Measurements from ENCODE around the gene DLL1. TPM values are rescaled to one million over a fixed set of nuclear protein-coding genes. Genes with fewer than 3 reads are reported as not detected.
"Not testable (repeated sequence)": the region's sequence is repeated elsewhere in the genome, so short reads cannot be mapped to it uniquely, and the experiment has no call there.

DLL1 gene
- total RNA-seq (1 to 10 TPM; 2.9 to 5.3 (median 4.6) TPM), polyA plus RNA-seq (1 to 10 TPM; 1.5 to 1.8 (median 1.6) TPM)
- long read RNA-seq, donor 1, partial matches to known transcripts: 2 of 5 reads
- long read RNA-seq, donor 1, other reads (novel, unspliced or antisense): 2 of 5 reads
- long read RNA-seq, donor 2, partial matches to known transcripts: 5 of 7 reads
- long read RNA-seq, donor 2, other reads (novel, unspliced or antisense): 1 of 7 reads

- Histone ChIP-seq H3K27ac (peak within 1 kb of the TSS; percentile 55), H3K4me1 (peaks cover 32% of the 10 kb centered on the region), H3K36me3 (ENCODE audit: insufficient read depth in 1 of 2, low read depth in 1 of 2) (peaks cover 0 to under 1% of the 10 kb centered on the region in 2 donors), H3K27me3 (ENCODE audit: insufficient read depth in 3 of 3, low read length in 2 of 3) (peaks cover 0 to 82% (median 17%) of the 10 kb centered on the region in 3 donors), H3K4me3 (peak within 1 kb of the TSS; percentile 84), H3K9me3 (no peaks in the 10 kb centered on the region)
- intact Hi-C loops (cut with DNase I): loop anchor here (5.0 kb wide), 3 partner anchors 248 to 458 kb away; no protein-coding TSS in a partner anchor
- no peak for TF ChIP-seq CTCF (IDR thresholded peaks at IDR 0.05)
- DNase-seq (peak; percentile 57 to 75), ATAC-seq (peak; percentile 34 to 65 (median 56))
- 0% methylated on average over 61 to 83 of the region's 83 CpGs for WGBS, 3 donors
Observed at GRCh38 chr6:170290296-170291128, at the start of gene DLL1. Gene DLL1 (minus strand): TSS chr6:170291078. CDS start chr6:170290139, 939 bp downstream.

GRCh38 chr6:170335199-170335598 lies 44.3 kb upstream of the DLL1 start:
- H3K4me3 ChIP-seq; H3K27ac ChIP-seq; H3K27me3 ChIP-seq (ENCODE audit: insufficient read depth in 3 of 3, low read length in 2 of 3); DNase-seq; H3K9me3 ChIP-seq; ATAC-seq; intact Hi-C loops (cut with DNase I): not testable (repeated sequence)
- peaks cover 0 to 48% of the 10 kb centered on the region in 2 donors for H3K36me3 ChIP-seq (ENCODE audit: insufficient read depth in 1 of 2, low read depth in 1 of 2)
- 98 to 99% (median 98%) methylated on average over 3 of the region's 3 CpGs for WGBS, 3 donors
- peaks cover 11% of the 10 kb centered on the region for H3K4me1 ChIP-seq

- ATAC-seq (peak in 3 of 4 donors; percentile 62 to 70 (median 64)), DNase-seq (no peak)
- H3K27me3 ChIP-seq (ENCODE audit: insufficient read depth in 3 of 3, low read length in 2 of 3): no peaks in the 10 kb centered on the region
- 76 to 82% (median 78%) methylated on average over 8 of the region's 8 CpGs for WGBS, 3 donors
- intact Hi-C loops (cut with DNase I): no loop called here
- no peak overlapping the region for H3K4me3 ChIP-seq
- no peak overlapping the region for H3K27ac ChIP-seq
- peaks cover 6 to 93% of the 10 kb centered on the region in 2 donors for H3K36me3 ChIP-seq (ENCODE audit: insufficient read depth in 1 of 2, low read depth in 1 of 2)
- H3K4me1 ChIP-seq: peaks cover 7% of the 10 kb centered on the region
- TF ChIP-seq CTCF (IDR thresholded peaks at IDR 0.05): no peak
- no peaks in the 10 kb centered on the region for H3K9me3 ChIP-seq
Observed at GRCh38 chr6:170329321-170329720, 38.4 kb upstream of the DLL1 start.

GRCh38 chr6:170317718-170318117 lies 26.8 kb upstream of the DLL1 start:
- DNase-seq (no peak), ATAC-seq (no peak)
- Histone ChIP-seq H3K9me3 (no peaks in the 10 kb centered on the region), H3K4me1 (peaks cover 38% of the 10 kb centered on the region), H3K27ac (no peak overlapping the region), H3K36me3 (ENCODE audit: insufficient read depth in 1 of 2, low read depth in 1 of 2) (peaks cover 3 to 49% of the 10 kb centered on the region in 2 donors), H3K4me3 (no peak overlapping the region), H3K27me3 (ENCODE audit: insufficient read depth in 3 of 3, low read length in 2 of 3) (no peaks in the 10 kb centered on the region)
- intact Hi-C loops (cut with DNase I): loop anchor here in 1 of 2 donors (5.0 kb wide), 1 partner anchor 50 kb away; no protein-coding TSS in a partner anchor
- TF ChIP-seq CTCF (IDR thresholded peaks at IDR 0.05): no peak
- WGBS, 3 donors: 67 to 69% (median 67%) methylated on average over 5 of the region's 5 CpGs

GRCh38 chr6:170317076-170317475 lies 26.2 kb upstream of the DLL1 start:
- intact Hi-C loops (cut with DNase I): loop anchor here in 1 of 2 donors (5.0 kb wide), 1 partner anchor 50 kb away; no protein-coding TSS in a partner anchor
- Histone ChIP-seq H3K36me3 (ENCODE audit: insufficient read depth in 1 of 2, low read depth in 1 of 2) (peaks cover 3 to 43% of the 10 kb centered on the region in 2 donors), H3K4me3 (no peak overlapping the region), H3K4me1 (peaks cover 40% of the 10 kb centered on the region), H3K27me3 (ENCODE audit: insufficient read depth in 3 of 3, low read length in 2 of 3) (no peaks in the 10 kb centered on the region), H3K27ac (no peak overlapping the region), H3K9me3 (no peaks in the 10 kb centered on the region)
- ATAC-seq (no peak), DNase-seq (no peak)
- no peak for TF ChIP-seq CTCF (IDR thresholded peaks at IDR 0.05)
- WGBS, 3 donors: 68 to 83% (median 74%) methylated on average over 1 of the region's 1 CpG

All from psoas muscle (tissue), 8 donors.